NCI-H2227 (cell line): ENCODE measurements around the gene SND1.
A peak's percentile ranks its signal among the peaks of the same experiment; 100 is the strongest.
"Not testable (repeated sequence)": the region's sequence is repeated elsewhere in the genome, so short reads cannot be mapped to it uniquely, and the experiment has no call there.

Experiments used
- DNase-seq: peaks from one replicate; lab custom pipeline; 2025; ENCODE audit not compliant: unreplicated experiment; lab: John Stamatoyannopoulos, UW

The SND1 gene

GRCh38 chr7:128107516-128107915 lies 455.5 kb downstream of the SND1 start:
- not testable (repeated sequence) for DNase-seq

- no peak for DNase-seq
Measured at GRCh38 chr7:128108129-128108528, 456.1 kb downstream of the SND1 start.

- DNase-seq: no peak
Measured at GRCh38 chr7:128108641-128109423, 456.8 kb downstream of the SND1 start.

- not testable (repeated sequence) for DNase-seq
Measured at GRCh38 chr7:128109424-128109969, 457.5 kb downstream of the SND1 start.

- no peak for DNase-seq
Measured at GRCh38 chr7:128110641-128111364, 458.8 kb downstream of the SND1 start.

GRCh38 chr7:128112018-128112780 lies 460.2 kb downstream of the SND1 start:
- DNase-seq: peak; percentile 33

GRCh38 chr7:128112781-128113221 lies 460.8 kb downstream of the SND1 start:
- DNase-seq: no peak

- no peak for DNase-seq
Measured at GRCh38 chr7:128113839-128114238, 461.8 kb downstream of the SND1 start.

GRCh38 chr7:128114806-128115205 lies 462.8 kb downstream of the SND1 start:
- DNase-seq: no peak

GRCh38 chr7:128115336-128115820 lies 463.4 kb downstream of the SND1 start:
- DNase-seq: no peak

- no peak for DNase-seq
Measured at GRCh38 chr7:128115821-128116723, 464.1 kb downstream of the SND1 start.

GRCh38 chr7:128116740-128117139 lies 464.7 kb downstream of the SND1 start:
- no peak for DNase-seq

GRCh38 chr7:128117691-128118090 lies 465.7 kb downstream of the SND1 start:
- DNase-seq: no peak

GRCh38 chr7:128119036-128119435 lies 467.0 kb downstream of the SND1 start:
- no peak for DNase-seq

- DNase-seq: no peak
Measured at GRCh38 chr7:128120116-128120515, 468.1 kb downstream of the SND1 start.

GRCh38 chr7:128120976-128121490 lies 469.0 kb downstream of the SND1 start:
- DNase-seq: no peak

- no peak for DNase-seq
Measured at GRCh38 chr7:128121711-128122530, 469.9 kb downstream of the SND1 start.

GRCh38 chr7:128122576-128123290 lies 470.7 kb downstream of the SND1 start:
- DNase-seq: no peak
